HG03571 (cell line): Measurements from ENCODE around the gene TMEM176B.
"Not testable (repeated sequence)": the region's sequence is repeated elsewhere in the genome, so short reads cannot be mapped to it uniquely, and the experiment has no call there.

ENCODE experiments used
- ATAC-seq: cut with Tn5 transposase; IDR thresholded peaks from one replicate; pipeline ENCODE4 v1.9.1; 2021; ENCODE audit not compliant: unreplicated experiment

Gene TMEM176B

GRCh38 chr7:150823484-150824126 is 23.4 kb upstream of the TMEM176B start:
- ATAC-seq, result no peak

- ATAC-seq, result no peak
Observed at GRCh38 chr7:150823043-150823442, 22.9 kb upstream of the TMEM176B start.

DNA sequence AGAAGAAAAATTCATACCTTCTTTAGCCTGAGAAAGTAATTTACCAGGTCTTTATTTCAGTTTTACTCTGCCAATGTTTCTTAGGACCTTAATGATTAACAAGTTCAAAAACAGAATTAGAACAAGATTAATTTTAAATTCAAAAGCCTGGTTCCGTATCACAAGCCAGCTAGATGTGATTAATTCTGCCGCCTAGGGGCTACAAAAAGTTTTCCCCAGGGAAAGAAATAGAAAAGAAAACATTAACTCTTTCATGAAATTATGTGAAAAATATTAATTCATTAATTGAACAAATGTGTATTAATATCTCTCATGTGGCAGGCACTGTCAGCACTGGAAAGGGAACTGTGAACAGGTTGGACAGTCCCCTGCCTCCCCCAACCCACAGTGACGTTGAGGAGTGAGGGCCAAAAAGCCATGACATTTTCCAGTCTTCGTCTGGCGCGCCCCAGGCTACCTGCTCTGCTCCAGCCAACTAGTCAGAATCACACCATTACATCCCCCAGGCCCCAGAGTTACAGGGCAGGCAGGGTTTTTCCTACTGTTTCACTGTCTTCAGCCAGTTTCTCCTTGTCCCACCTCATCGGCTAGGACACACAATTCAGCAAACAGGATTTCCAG is 20.5 kb upstream of the TMEM176B start:
- no peak for ATAC-seq

DNA sequence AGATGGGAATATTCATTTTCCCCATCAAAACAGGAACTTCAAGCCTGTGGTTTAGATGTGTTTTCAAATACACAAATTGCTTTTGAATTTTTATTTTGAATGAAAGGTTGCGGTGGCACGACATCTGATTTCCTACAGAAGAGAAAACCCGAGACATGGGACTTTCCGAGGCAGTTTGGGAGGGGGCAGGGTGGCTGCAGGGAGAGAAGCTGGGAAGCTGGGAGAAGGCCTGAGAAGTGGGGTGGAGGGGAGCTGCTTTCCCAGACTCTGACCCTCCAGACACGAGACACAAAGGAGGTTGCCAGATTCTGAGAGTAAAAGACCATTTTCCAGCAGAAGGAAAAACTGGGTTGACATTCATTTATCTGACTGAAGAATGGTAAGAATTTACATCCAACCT is 20.0 kb upstream of the TMEM176B start:
- no peak for ATAC-seq

GRCh38 chr7:150818971-150819370 is 18.8 kb upstream of the TMEM176B start:
- ATAC-seq, result no peak

GRCh38 chr7:150814328-150815001 is 14.3 kb upstream of the TMEM176B start:
- ATAC-seq, result no peak

- ATAC-seq, result not testable (repeated sequence)
Observed at GRCh38 chr7:150807616-150808438, 7.7 kb upstream of the TMEM176B start.

- no peak for ATAC-seq
Observed at GRCh38 chr7:150806863-150807262, 6.7 kb upstream of the TMEM176B start.

DNA sequence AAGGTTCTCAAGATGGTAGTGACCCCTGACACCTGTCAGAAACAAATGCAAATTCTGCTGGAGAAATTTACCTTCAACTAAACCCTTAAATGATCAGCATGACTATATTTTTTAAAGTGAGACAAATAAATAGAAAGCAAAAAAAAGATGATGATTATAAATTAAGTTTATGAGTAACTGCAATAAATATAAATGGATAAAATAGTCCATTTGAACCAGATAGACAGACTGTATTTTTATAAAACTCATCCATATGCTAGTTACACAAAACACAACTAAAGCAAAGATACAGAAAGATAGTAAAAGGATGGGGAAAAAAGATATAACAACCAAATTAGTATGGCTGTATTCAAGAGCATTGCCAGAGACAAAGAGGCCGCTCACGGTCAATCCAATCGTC is 6.3 kb upstream of the TMEM176B start:
- no peak for ATAC-seq

- no peak for ATAC-seq
Observed at GRCh38 chr7:150805864-150806263, 5.7 kb upstream of the TMEM176B start.

GRCh38 chr7:150804802-150805201 is 4.6 kb upstream of the TMEM176B start:
- ATAC-seq, result no peak

DNA sequence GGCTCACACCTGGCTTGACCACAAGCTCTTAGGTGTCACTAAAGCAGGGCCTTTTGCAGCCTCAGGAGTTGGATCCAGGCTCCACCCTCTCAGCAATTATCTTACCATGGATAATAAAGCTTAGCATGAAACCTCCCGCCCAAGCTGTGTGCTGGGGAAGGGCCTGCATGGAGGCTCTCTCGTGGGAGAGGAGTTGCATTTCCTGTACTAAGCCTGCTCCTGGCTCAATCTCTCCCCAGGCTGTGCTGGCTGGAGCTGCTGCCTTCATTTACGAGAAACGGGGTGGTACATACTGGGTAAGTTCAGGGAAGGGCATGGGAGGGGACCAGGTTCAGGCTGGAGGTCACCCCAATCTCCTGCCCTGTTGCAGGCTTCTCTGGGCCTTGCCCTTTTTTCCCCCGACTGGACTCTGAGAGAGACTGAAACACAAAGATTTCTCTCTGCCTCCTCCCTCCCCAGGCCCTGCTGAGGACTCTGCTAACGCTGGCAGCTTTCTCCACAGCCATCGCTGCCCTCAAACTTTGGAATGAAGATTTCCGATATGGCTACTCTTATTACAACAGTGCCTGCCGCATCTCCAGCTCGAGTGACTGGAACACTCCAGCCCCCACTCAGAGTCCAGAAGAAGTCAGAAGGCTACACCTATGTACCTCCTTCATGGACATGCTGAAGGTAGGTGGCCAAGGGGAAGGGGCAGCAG is 3.1 kb upstream of the TMEM176B start:
- no peak for ATAC-seq

DNA sequence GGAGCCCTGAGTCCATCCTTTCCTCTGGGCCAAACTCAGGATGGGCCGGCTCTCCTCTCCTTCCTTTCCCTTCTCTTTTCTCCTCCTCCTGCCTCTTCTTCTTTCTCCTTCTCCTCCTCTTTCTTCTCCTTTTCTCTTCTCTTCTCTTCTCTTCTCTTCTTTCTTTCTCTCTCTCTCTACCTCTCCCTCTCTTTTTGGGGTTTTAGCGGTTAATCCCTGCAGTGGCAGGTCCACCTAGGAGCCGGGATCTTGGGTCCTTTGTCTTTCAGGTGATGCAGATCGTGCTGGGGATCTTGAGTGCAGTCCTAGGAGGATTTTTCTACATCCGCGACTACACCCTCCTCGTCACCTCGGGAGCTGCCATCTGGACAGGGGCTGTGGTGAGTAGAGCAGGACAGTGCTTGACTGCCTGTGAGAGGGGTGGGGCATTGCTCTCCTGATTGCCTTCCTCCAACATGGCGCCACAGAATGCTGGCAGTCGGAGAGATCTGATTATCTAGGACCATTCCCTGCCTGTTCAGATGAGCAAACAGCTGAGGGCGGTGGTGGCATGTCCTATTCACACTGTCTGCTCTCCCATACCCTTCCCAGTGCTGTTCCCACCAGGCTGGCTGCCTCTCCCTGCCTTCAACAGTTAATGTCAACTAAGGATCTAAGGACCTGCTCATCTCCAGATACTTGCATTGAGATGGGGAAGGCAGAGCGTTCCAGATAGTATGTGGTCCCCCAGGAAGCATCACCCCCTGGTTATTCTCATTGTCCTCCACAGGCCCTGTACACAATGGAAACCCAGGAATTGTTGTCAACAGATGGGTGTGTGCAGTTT is 2.0 kb upstream of the TMEM176B start:
- no peak for ATAC-seq

- ATAC-seq, result no peak
Observed at GRCh38 chr7:150801242-150801945, 1.2 kb upstream of the TMEM176B start.

DNA sequence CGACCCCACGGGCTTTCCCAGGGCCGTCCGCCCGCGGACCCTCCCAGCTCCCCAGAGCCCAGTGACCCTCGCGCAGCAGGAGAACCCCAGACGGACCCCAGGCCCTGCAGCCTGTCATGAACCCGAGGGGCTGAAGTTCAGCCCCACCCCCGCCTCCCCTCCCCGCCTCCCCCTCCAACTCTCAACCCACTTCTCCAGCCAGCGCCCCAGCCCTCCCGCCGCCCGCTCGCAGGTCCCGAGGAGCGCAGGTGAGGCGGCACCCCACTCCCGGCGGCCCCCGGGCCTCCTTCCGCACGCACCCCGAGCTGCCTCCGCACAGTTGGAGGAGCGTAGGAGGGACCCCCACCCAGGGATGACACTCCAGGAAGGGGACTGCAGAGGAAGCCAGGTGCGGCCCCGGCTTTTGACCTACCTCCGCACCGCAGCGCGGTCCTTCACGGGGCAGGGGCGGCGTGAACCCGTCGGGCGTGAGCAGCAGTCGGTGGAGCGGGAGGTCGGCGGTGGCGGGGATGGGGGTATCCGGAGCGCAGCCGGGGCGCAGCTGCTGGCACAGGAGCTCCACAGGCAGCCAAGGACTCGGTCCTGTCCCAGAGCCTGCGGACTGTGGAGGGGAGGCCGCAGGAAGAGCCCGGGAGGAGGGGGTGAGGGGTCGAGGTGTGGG is 547 bp upstream of the TMEM176B start, which contains the start of gene TMEM176A:
Gene TMEM176A (plus strand): TSS at position 189 of the 661 bp plus-strand sequence. CDS start 782 bp downstream, outside the sequence.
- no peak for ATAC-seq

DNA sequence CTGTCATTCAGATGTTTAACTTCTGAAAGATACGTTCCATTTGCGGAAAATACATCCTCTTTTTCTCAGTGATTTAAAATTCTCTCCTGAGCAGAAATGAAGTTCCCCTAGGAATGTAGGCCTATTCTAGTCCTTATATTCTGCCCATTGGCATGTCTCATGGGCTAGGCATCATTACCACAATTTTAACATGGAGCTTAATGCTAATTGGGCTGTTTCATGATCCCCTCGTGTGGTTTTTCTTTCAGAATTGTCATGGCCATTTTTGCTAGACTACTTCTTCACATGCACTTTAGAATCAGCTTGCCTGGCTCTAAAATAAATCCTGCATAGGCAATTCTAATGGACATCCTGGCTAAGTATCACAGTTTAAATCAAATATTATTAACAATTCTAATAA is 1.0 kb downstream of the TMEM176B start:
- no peak for ATAC-seq

DNA sequence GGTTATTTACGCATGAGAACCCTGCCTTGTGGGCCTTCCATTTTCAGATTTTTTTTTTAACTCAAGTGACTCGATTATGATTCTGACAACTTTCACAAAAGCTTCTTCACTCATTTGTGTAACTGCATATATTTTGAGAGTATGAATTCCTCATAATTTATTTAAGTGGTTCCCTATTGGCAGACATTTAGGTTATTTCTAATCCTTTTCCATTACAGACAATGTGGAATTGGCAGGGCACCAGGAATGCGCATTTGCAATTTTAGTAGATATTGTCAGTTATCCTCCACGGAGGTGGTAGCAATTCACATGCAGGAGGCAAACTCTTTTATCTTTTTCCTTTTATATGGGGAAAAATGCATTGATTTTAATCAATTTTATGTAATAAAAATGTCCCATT is 2.5 kb downstream of the TMEM176B start:
- no peak for ATAC-seq

- no peak for ATAC-seq
Observed at GRCh38 chr7:150793569-150794238, 6.5 kb downstream of the TMEM176B start.
